Bone marrow (tissue), 2 donors: ENCODE data around the gene SMAD3.

Experiments used
- DNase-seq, 2 donors: peaks; one replicate each; lab custom pipeline; 2025; lab: John Stamatoyannopoulos, UW

The SMAD3 gene

GRCh38 chr15:67199881-67200763 lies 134.7 kb downstream of the SMAD3 start:
- no peak for DNase-seq

GRCh38 chr15:67201136-67201535 lies 135.7 kb downstream of the SMAD3 start:
- DNase-seq: no peak

GRCh38 chr15:67202091-67202490 lies 136.7 kb downstream of the SMAD3 start:
- no peak for DNase-seq

- no peak for DNase-seq
These were observed 137.6 kb downstream of the SMAD3 start for GRCh38 chr15:67202991-67203390.

- DNase-seq: no peak
These were observed 142.3 kb downstream of the SMAD3 start for GRCh38 chr15:67207555-67208207.

GRCh38 chr15:67208396-67208795 lies 143.0 kb downstream of the SMAD3 start:
- DNase-seq: no peak

GRCh38 chr15:67210555-67211168 lies 145.3 kb downstream of the SMAD3 start:
- DNase-seq: no peak

- DNase-seq: no peak
These were observed 147.4 kb downstream of the SMAD3 start for GRCh38 chr15:67212684-67213367.

GRCh38 chr15:67215102-67215501 lies 149.7 kb downstream of the SMAD3 start:
- no peak for DNase-seq

GRCh38 chr15:67216859-67217258 lies 151.5 kb downstream of the SMAD3 start:
- DNase-seq: no peak

- DNase-seq: no peak
These were observed 153.0 kb downstream of the SMAD3 start for GRCh38 chr15:67218428-67218827.

- DNase-seq: no peak
These were observed 153.9 kb downstream of the SMAD3 start for GRCh38 chr15:67219288-67219687.

GRCh38 chr15:67224889-67225288 lies 159.5 kb downstream of the SMAD3 start:
- no peak for DNase-seq

GRCh38 chr15:67225336-67225735 lies 159.9 kb downstream of the SMAD3 start:
- no peak for DNase-seq

GRCh38 chr15:67227431-67227830 lies 162.0 kb downstream of the SMAD3 start:
- DNase-seq: no peak

GRCh38 chr15:67227846-67228245 lies 162.4 kb downstream of the SMAD3 start:
- no peak for DNase-seq

GRCh38 chr15:67228286-67228685 lies 162.9 kb downstream of the SMAD3 start:
- DNase-seq: peak in 1 of 2 donors; percentile 42

GRCh38 chr15:67230504-67230903 lies 165.1 kb downstream of the SMAD3 start:
- no peak for DNase-seq

- DNase-seq: no peak
These were observed 167.2 kb downstream of the SMAD3 start for GRCh38 chr15:67232591-67232990.

GRCh38 chr15:67240235-67241131 lies 175.1 kb downstream of the SMAD3 start:
- no peak for DNase-seq

- DNase-seq: no peak
These were observed 175.9 kb downstream of the SMAD3 start for GRCh38 chr15:67241132-67241855.
